ENCODE data around the gene ORM2. TPM values are rescaled to one million over a fixed set of nuclear protein-coding genes. Genes with fewer than 3 reads are reported as not detected.
"Not testable (repeated sequence)": the region's sequence is repeated elsewhere in the genome, so short reads cannot be mapped to it uniquely, and the experiment has no call there.

Gene ORM2
- total RNA-seq, result 10 to 100 TPM in 1 of 4 donors, 1 to 10 TPM in 1, not detected in 2; 6.3 to 15.6 TPM

GRCh38 chr9:114329625-114330022 is at the start of gene ORM2:
Gene ORM2, plus strand, starts transcription at chr9:114329869. Its CDS starts 36 bp downstream, at chr9:114329905.
- DNase-seq; H3K36me3 ChIP-seq; H3K27ac ChIP-seq; H3K9me3 ChIP-seq; in situ Hi-C loops (cut with MboI; ENCODE audit: low sequenced_read_pairs in 4 of 4); intact Hi-C loops (cut with DNase I; ENCODE audit: low total_unique reads); ATAC-seq; H3K27me3 ChIP-seq; H3K4me3 ChIP-seq; H3K4me1 ChIP-seq: not testable (repeated sequence)

GRCh38 chr9:114280636-114281472 is 48.8 kb upstream of the ORM2 start:
- ATAC-seq (no peak), DNase-seq (no peak)
- Histone ChIP-seq H3K9me3 (no peaks in the 10 kb centered on the region), H3K4me3 (no peak overlapping the region), H3K36me3 (no peaks in the 10 kb centered on the region), H3K4me1 (peaks cover 3 to 12% of the 10 kb centered on the region in 2 donors), H3K27ac (no peak overlapping the region), H3K27me3 (no peaks in the 10 kb centered on the region)
- TF ChIP-seq POLR2A (IDR thresholded peaks at IDR 0.05), result no peak
- no peak for TF ChIP-seq CTCF (IDR thresholded peaks at IDR 0.05 in 4 of 5, conservative IDR thresholded peaks at IDR 0.05 in 1 of 5)
- intact Hi-C loops (cut with DNase I; ENCODE audit: low total_unique reads), result no loop called here
- in situ Hi-C loops (cut with MboI; ENCODE audit: low sequenced_read_pairs in 4 of 4), result loop anchor here in 3 of 4 donors (10.0 to 25.0 kb wide), 4 partner anchors 116 to 469 kb away; partner anchors contain the start of gene COL27A1 (in 1 of the 3)

- Histone ChIP-seq H3K27me3 (no peaks in the 10 kb centered on the region), H3K27ac (no peak overlapping the region), H3K36me3 (no peaks in the 10 kb centered on the region), H3K9me3 (no peaks in the 10 kb centered on the region), H3K4me1 (peaks cover 1 to 12% of the 10 kb centered on the region in 2 donors), H3K4me3 (no peak overlapping the region)
- in situ Hi-C loops (cut with MboI; ENCODE audit: low sequenced_read_pairs in 4 of 4) (loop anchor here in 3 of 4 donors (10.0 to 25.0 kb wide), 4 partner anchors 117 to 469 kb away; partner anchors contain the start of gene COL27A1 (in 1 of the 3)), intact Hi-C loops (cut with DNase I; ENCODE audit: low total_unique reads) (no loop called here)
- ATAC-seq, result no peak
- TF ChIP-seq CTCF (IDR thresholded peaks at IDR 0.05 in 4 of 5, conservative IDR thresholded peaks at IDR 0.05 in 1 of 5) (no peak), POLR2A (IDR thresholded peaks at IDR 0.05) (no peak)
- peak in 1 of 2 donors; percentile 9 for DNase-seq
Observed at GRCh38 chr9:114281473-114282103, 48.1 kb upstream of the ORM2 start.

- Histone ChIP-seq H3K27ac (no peak overlapping the region), H3K4me1 (peaks cover 0 to 8% of the 10 kb centered on the region in 2 donors), H3K27me3 (no peaks in the 10 kb centered on the region), H3K4me3 (no peak overlapping the region), H3K36me3 (no peaks in the 10 kb centered on the region), H3K9me3 (no peaks in the 10 kb centered on the region)
- DNase-seq (peak in 1 of 2 donors; percentile 7), ATAC-seq (no peak)
- in situ Hi-C loops (cut with MboI; ENCODE audit: low sequenced_read_pairs in 4 of 4) (loop anchor here in 3 of 4 donors (10.0 to 25.0 kb wide), 4 partner anchors 117 to 470 kb away; partner anchors contain the start of gene COL27A1 (in 1 of the 3)), intact Hi-C loops (cut with DNase I; ENCODE audit: low total_unique reads) (no loop called here)
- no peak for TF ChIP-seq CTCF (IDR thresholded peaks at IDR 0.05 in 4 of 5, conservative IDR thresholded peaks at IDR 0.05 in 1 of 5)
- TF ChIP-seq POLR2A (IDR thresholded peaks at IDR 0.05), result no peak
Observed at GRCh38 chr9:114282104-114282485, 47.6 kb upstream of the ORM2 start.

GRCh38 chr9:114282507-114282906 is 47.2 kb upstream of the ORM2 start:
- Histone ChIP-seq H3K4me3 (no peak overlapping the region), H3K4me1 (peaks cover 0 to 4% of the 10 kb centered on the region in 2 donors), H3K27ac (no peak overlapping the region), H3K36me3 (no peaks in the 10 kb centered on the region), H3K27me3 (no peaks in the 10 kb centered on the region), H3K9me3 (no peaks in the 10 kb centered on the region)
- DNase-seq, result peak in 1 of 2 donors; percentile 2
- no peak for TF ChIP-seq POLR2A (IDR thresholded peaks at IDR 0.05)
- no peak for TF ChIP-seq CTCF (IDR thresholded peaks at IDR 0.05 in 4 of 5, conservative IDR thresholded peaks at IDR 0.05 in 1 of 5)
- in situ Hi-C loops (cut with MboI; ENCODE audit: low sequenced_read_pairs in 4 of 4) (loop anchor here in 3 of 4 donors (10.0 to 25.0 kb wide), 4 partner anchors 118 to 470 kb away; partner anchors contain the start of gene COL27A1 (in 1 of the 3)), intact Hi-C loops (cut with DNase I; ENCODE audit: low total_unique reads) (no loop called here)
- ATAC-seq, result no peak
